ENCODE data around the gene GNL1. TPM values are rescaled to one million over a fixed set of nuclear protein-coding genes. Genes with fewer than 3 reads are reported as not detected.

GNL1 gene
- total RNA-seq, 3 donors from 2014 or later (not counting 1 experiment from before 2014, with no cell fraction given): 137 to 208 (median 187) TPM

GRCh38 chr6:30511169-30511546 is 45.1 kb downstream of the GNL1 start:
- Histone ChIP-seq H3K27me3 (ENCODE audit: control insufficient read depth, insufficient read depth, low read length) (no peaks in the 10 kb centered on the region), H3K36me3 (ENCODE audit: control insufficient read depth, insufficient read depth, low read length) (no peaks in the 10 kb centered on the region), H3K4me1 (ENCODE audit: control insufficient read depth, insufficient read depth, low read length) (peaks cover 62% of the 10 kb centered on the region), H3K9me3 (ENCODE audit: control insufficient read depth, insufficient read depth, low read length) (no peaks in the 10 kb centered on the region), H3K4me3 (ENCODE audit: low read length) (no peak overlapping the region), H3K27ac (ENCODE audit: low read length) (peak overlapping the region; percentile 21)
- TF ChIP-seq, protein P1, sequence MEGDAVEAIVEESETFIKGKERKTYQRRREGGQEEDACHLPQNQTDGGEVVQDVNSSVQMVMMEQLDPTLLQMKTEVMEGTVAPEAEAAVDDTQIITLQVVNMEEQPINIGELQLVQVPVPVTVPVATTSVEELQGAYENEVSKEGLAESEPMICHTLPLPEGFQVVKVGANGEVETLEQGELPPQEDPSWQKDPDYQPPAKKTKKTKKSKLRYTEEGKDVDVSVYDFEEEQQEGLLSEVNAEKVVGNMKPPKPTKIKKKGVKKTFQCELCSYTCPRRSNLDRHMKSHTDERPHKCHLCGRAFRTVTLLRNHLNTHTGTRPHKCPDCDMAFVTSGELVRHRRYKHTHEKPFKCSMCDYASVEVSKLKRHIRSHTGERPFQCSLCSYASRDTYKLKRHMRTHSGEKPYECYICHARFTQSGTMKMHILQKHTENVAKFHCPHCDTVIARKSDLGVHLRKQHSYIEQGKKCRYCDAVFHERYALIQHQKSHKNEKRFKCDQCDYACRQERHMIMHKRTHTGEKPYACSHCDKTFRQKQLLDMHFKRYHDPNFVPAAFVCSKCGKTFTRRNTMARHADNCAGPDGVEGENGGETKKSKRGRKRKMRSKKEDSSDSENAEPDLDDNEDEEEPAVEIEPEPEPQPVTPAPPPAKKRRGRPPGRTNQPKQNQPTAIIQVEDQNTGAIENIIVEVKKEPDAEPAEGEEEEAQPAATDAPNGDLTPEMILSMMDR (IDR thresholded peaks at IDR 0.05): no peak
- no peak for ATAC-seq
- intact Hi-C loops (cut with micrococcal nuclease): no loop called here
- WGBS (ENCODE audit: insufficient coverage): 61% methylated on average over 5 of the region's 5 CpGs
- peak in 1 of 2 donors; percentile 10 for DNase-seq
- Mint-ChIP-seq H3K4me3 (no peak overlapping the region), H3K27ac (peak overlapping the region; percentile 85 to 88), H3K4me1 (peaks cover 55 to 56% of the 10 kb centered on the region in 2 donors), H3K9me3 (no peaks in the 10 kb centered on the region), H3K27me3 (ENCODE audit: low read depth in 2 of 2) (no peaks in the 10 kb centered on the region), H3K36me3 (no peaks in the 10 kb centered on the region)

DNA sequence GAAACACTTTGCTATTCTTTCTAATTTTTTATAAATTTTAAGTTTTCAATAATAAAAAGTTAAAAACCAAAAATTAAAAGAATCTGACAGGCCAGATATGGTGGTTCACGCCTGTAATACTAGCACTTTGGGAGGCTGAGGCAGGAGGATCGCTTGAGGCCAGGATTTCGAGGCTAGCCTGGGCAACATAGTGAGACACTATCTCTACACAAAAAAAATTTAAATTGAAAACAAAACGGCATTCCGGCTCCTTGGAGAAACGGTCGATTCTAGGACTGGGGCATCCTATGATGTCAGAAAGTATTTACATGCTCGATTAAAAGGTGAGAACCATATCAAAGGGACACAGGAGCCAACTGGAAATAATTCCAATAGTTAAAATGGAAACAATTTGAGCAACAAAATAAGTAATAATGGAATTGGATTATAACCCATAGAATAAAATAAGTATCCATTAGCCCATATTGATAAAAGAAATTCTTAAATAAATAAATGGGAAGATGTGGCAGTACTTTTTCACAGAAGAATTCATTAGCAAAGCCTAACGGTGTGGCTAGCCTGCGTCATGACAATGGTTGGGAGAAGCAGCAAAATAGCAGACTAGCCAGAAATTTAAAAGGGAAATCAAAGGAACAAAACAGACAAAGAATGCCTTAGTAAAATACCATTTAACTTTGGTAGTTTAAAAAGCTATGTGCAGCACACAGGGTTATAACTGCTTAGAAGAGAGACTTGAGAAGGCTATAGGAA is 45.7 kb downstream of the GNL1 start:
- no peak for ATAC-seq
- H3K36me3 Mint-ChIP-seq: no peaks in the 10 kb centered on the region
- no peak overlapping the region for H3K4me3 Mint-ChIP-seq

GRCh38 chr6:30508890-30509736 is 47.2 kb downstream of the GNL1 start:
- peak overlapping the region; percentile 86 for H3K27ac ChIP-seq (ENCODE audit: low read length)
- no peaks in the 10 kb centered on the region for H3K27me3 Mint-ChIP-seq (ENCODE audit: low read depth in 2 of 2)
- ATAC-seq (peak; percentile 77 to 85 (median 78)), DNase-seq (peak in 1 of 2 donors; percentile 86)
- intact Hi-C loops (cut with micrococcal nuclease): loop anchor here (1.0 kb wide), 1 partner anchor 20 kb away; the partner anchor contains the start of gene HLA-E
- no peaks in the 10 kb centered on the region for H3K9me3 ChIP-seq (ENCODE audit: control insufficient read depth, insufficient read depth, low read length)
- peak overlapping the region; percentile 85 to 88 for H3K27ac Mint-ChIP-seq
- peaks cover 47% of the 10 kb centered on the region for H3K4me1 ChIP-seq (ENCODE audit: control insufficient read depth, insufficient read depth, low read length)
- H3K36me3 ChIP-seq (ENCODE audit: control insufficient read depth, insufficient read depth, low read length): no peaks in the 10 kb centered on the region
- TF ChIP-seq, protein P1 (IDR thresholded peaks at IDR 0.05): no peak
- H3K27me3 ChIP-seq (ENCODE audit: control insufficient read depth, insufficient read depth, low read length): no peaks in the 10 kb centered on the region
- H3K4me3 ChIP-seq (ENCODE audit: low read length): no peak overlapping the region
- peak overlapping the region; percentile 80 for H3K4me3 Mint-ChIP-seq
- peaks cover 38 to 40% of the 10 kb centered on the region in 2 donors for H3K4me1 Mint-ChIP-seq
- H3K36me3 Mint-ChIP-seq: no peaks in the 10 kb centered on the region
- H3K9me3 Mint-ChIP-seq: no peaks in the 10 kb centered on the region
- WGBS (ENCODE audit: insufficient coverage): 0% methylated on average over 3 of the region's 5 CpGs

More for the DNA sequence above, 45.7 kb downstream of the GNL1 start:
- intact Hi-C loops (cut with micrococcal nuclease): no loop called here
- H3K27ac ChIP-seq (ENCODE audit: low read length): peak overlapping the region; percentile 86
- Mint-ChIP-seq H3K4me1 (peaks cover 49 to 51% of the 10 kb centered on the region in 2 donors), H3K27me3 (ENCODE audit: low read depth in 2 of 2) (no peaks in the 10 kb centered on the region), H3K9me3 (no peaks in the 10 kb centered on the region), H3K27ac (peak overlapping the region; percentile 85 to 88)
- TF ChIP-seq, protein P1 (IDR thresholded peaks at IDR 0.05): no peak
- WGBS (ENCODE audit: insufficient coverage): 89% methylated on average over 10 of the region's 10 CpGs
- no peaks in the 10 kb centered on the region for H3K27me3 ChIP-seq (ENCODE audit: control insufficient read depth, insufficient read depth, low read length)
- no peaks in the 10 kb centered on the region for H3K36me3 ChIP-seq (ENCODE audit: control insufficient read depth, insufficient read depth, low read length)
- H3K4me1 ChIP-seq (ENCODE audit: control insufficient read depth, insufficient read depth, low read length): peaks cover 57% of the 10 kb centered on the region
- H3K4me3 ChIP-seq (ENCODE audit: low read length): no peak overlapping the region
- no peaks in the 10 kb centered on the region for H3K9me3 ChIP-seq (ENCODE audit: control insufficient read depth, insufficient read depth, low read length)
- DNase-seq: no peak

All from natural killer cell (primary cell).